Measurements from ENCODE around the gene SWAP70. TPM values are rescaled to one million over a fixed set of nuclear protein-coding genes. Genes with fewer than 3 reads are reported as not detected.
A peak's percentile ranks its signal among the peaks of the same experiment; 100 is the strongest.

Gene SWAP70
- total and polyA plus RNA-seq, 2 of the 13 experiments (the other 11 are each of a cell fraction or from before 2014, with no cell fraction given), result 4.6 to 8.7 TPM

GRCh38 chr11:9765320-9766101, 101.6 kb downstream of the SWAP70 start (continued):
- TF ChIP-seq ZBTB40 (IDR thresholded peaks at IDR 0.05) (no peak), ZBTB40 (CRISPR knock-in tag; IDR thresholded peaks at IDR 0.05) (peak; percentile 68; the same call in 1 of the 2 replicates), U2AF1 (optimal IDR thresholded peaks at IDR 0.05; ENCODE audit: low read depth, low read length) (no peak), THAP7 (CRISPR knock-in tag; IDR thresholded peaks at IDR 0.05) (peak; percentile 70), ZNF776 (CRISPR knock-in tag; IDR thresholded peaks at IDR 0.05) (no peak), XBP1 (CRISPR knock-in tag; IDR thresholded peaks at IDR 0.05) (no peak; the same call in 1 of the 2 replicates), ZNF83 (CRISPR knock-in tag; IDR thresholded peaks at IDR 0.05; ENCODE audit: borderline replicate concordance) (no peak), ATF6 (CRISPR knock-in tag; conservative IDR thresholded peaks at IDR 0.05) (no peak), SMAD3 (CRISPR knock-in tag; IDR thresholded peaks at IDR 0.05) (peak; percentile 73; the same call in 1 of the 2 replicates), KAT2B (IDR thresholded peaks at IDR 0.05; ENCODE audit: borderline replicate concordance, low read depth, low read length) (no peak), BCL3 (CRISPR knock-in tag; IDR thresholded peaks at IDR 0.05) (no peak), NFATC3 (CRISPR knock-in tag; IDR thresholded peaks at IDR 0.05) (no peak), KDM1A (CRISPR knock-in tag; IDR thresholded peaks at IDR 0.05) (no peak), TBL1XR1 (IDR thresholded peaks at IDR 0.05; ENCODE audit: borderline replicate concordance, low read length, partially characterized antibody) (no peak), GATAD2A (CRISPR knock-in tag; IDR thresholded peaks at IDR 0.05) (peak; percentile 92), REL (CRISPR knock-in tag; conservative IDR thresholded peaks at IDR 0.05) (0 out of 2 replicates have a peak, but pooled peaks have one; percentile 28), ZNF557 (CRISPR knock-in tag; IDR thresholded peaks at IDR 0.05) (0 out of 2 replicates have a peak, but pooled peaks have one; percentile 24)
